GM18909 (cell line): ENCODE data around the gene IL2RG.
A peak's percentile ranks its signal among the peaks of the same experiment; 100 is the strongest.

ENCODE experiments used
- ATAC-seq: cut with Tn5 transposase; IDR thresholded peaks from one replicate; pipeline ENCODE4 v1.9.1; 2021; ENCODE audit warnings: mild to moderate bottlenecking; ENCODE audit not compliant: unreplicated experiment, poor library complexity

The IL2RG gene

DNA sequence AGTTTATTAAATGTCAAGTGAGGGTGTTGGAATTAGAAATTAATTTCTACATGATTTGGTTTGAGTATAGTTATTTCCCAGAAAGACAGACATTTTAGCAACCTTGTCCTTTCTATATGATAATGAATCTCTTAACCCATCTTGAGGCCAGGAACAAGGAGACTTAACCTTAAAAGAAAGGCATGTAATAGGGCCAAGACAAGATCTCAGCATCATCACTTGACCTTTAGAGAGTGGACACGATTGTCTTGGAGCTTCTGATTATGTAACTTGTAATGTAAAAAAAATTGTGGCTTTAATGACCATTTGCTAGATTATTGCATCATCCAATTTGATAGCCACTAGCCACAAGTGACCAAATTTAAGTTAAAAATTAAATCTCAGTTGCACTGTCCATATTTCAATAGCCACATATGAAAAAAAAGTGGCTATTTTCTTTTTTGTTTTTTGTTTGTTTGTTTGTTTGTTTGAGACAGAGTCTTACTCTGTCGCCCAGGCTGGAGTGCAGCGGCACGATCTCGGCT lies 29.2 kb downstream of the IL2RG start:
- ATAC-seq: no peak

DNA sequence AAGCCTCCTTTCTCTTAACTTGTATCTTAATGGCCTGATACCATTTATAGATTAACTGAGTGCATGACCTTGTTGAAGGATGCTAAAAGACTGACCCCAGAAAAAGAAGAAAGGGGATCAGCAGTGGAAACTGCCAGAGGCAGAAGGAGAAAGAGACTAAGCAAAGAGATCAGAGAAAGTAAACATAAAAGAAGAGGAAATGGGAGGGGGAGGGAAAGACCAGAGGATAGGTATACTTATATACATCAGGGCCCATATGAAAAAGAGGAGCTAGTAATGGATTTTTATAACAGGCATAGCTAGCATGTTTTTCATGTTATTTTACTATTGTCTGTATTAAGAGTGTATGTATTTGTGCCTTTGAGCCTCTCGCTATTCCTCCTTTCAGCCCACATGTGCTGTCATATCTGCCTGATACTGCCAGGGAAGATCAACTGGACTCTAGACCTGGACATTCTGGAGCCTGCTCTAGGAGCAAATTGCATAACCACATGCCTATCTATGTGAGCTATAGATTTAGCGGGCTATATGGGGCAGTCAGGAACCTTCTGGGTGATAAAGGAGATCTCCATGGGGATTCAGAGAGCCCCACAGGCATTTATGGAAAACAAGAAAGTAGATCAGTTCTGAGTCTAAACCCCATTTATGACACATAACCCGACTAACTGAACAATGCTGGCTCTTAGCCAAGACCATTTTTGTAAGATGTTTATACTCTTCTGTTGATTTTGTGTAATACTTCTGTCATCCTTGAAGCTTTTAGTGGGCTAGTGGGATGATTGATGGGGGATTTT lies 29.9 kb downstream of the IL2RG start:
- ATAC-seq: no peak

DNA sequence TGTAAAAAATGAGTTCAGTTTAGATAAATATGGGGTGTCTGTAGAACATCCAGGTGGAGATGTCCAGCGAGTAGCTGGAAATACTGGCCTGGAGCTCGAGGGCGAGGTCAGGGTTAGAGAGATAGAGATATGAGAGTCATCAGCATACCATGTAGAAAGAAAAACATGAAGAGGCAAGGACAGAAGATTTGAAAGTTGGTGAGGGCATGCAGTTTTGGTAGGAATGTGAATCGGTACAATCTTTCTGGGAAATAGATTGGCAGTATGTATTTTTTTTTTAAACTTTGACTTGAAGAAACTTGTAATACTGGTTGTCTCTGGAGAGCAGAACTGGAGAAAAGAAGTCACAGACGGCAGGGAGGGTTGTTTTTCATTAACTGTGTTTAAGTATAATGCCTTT lies 40.8 kb downstream of the IL2RG start:
- ATAC-seq: no peak

DNA sequence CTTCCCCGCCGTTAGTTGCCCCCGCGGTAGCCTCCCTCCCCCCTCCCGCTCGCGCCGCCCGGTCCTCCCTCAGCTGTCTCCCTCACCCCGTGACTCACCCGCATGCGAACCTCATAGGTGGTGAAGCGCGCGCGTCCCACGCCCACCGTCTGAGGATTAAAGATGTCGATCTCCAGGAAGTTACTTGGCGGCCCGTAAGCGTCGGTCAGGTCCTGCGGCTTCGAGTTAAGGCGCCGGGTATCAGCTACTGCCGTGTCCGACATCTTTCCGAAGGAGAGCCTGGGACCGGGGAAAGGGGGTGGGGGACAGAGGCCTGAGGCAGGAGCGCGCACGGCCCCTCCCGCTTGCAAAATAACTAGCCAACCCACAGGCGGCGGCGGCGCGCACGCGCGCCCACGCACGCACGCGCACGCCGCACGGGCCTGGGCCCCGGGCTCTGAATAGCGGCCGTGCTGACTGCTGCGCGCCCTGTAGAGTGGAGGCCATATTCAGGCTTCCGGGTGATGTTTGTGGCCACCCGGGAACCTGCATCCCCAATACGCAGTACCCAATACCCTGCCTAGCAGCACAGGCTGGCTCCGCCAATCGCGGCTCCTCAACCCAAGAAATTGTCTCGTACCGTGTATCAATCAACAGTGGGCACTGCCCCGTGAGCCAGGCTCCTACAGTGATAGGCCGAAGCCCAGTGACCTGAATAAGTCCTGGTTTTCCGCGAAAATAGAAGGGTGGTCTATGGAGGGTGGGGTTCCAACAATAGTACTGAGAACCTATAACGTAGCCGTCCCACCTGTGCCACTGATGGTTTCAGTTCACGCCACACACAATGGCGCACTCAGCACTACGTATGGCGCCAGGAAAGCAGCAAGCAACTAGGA lies 43.1 kb downstream of the IL2RG start, which contains the start of gene SNX12:
Gene SNX12, minus strand, starts transcription at position 291 of the 875 bp plus-strand sequence. Its CDS starts 28 bp downstream, at position 263.
- peak; percentile 94 for ATAC-seq

DNA sequence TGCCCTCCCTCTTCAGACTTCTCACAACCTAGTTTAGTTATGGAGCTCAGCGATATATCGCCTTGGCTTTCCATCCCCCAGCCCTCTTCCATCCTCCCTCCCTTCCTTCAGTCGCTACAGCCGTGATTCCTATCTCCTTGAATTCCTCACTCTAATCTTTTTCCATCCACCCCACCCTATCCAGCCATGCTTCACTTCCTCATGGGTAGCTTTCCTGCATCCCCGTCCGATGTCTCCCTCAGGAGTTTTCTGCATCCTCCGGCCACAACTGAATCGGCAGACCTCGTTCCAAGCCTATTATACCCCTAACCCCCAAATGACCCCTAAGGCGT lies 43.7 kb downstream of the IL2RG start:
- no peak for ATAC-seq

DNA sequence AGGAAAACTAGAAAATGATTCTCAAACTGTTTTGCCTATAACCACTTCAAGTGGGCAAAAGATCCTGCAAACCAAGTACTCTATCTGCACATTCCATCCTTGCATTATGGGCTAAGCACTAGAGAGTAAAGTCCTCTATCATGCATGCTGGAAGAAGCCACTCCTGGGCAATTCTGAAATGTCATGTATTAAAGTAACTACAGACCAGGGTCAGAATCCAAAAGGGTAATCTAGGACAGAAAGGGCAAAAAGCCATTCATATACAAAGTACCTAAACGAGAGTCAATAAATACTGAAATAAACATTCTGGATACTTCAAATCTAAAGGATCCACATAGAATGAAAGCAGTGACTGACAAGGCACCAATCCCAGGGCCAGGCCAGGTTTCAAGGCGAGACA lies 44.3 kb downstream of the IL2RG start:
- no peak for ATAC-seq

DNA sequence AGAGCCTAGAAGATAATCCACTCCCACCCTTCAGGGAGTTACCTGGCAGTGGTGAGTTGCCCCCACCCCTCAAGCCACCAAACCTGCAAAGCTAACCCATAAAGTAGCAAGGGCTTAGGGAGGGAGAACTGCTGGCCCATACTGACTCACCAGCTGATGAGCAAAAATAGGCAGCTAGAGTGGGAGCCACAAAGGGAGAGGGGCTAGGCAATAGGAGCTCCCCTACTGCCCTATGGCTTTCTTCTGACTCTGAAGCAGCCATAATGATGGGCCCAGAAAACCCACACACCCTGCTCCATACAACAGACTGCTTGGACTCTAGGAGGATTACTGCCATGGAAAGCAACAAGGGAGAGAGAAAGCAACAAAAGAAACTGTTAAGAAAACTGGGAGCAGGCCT lies 51.2 kb downstream of the IL2RG start:
- no peak for ATAC-seq

DNA sequence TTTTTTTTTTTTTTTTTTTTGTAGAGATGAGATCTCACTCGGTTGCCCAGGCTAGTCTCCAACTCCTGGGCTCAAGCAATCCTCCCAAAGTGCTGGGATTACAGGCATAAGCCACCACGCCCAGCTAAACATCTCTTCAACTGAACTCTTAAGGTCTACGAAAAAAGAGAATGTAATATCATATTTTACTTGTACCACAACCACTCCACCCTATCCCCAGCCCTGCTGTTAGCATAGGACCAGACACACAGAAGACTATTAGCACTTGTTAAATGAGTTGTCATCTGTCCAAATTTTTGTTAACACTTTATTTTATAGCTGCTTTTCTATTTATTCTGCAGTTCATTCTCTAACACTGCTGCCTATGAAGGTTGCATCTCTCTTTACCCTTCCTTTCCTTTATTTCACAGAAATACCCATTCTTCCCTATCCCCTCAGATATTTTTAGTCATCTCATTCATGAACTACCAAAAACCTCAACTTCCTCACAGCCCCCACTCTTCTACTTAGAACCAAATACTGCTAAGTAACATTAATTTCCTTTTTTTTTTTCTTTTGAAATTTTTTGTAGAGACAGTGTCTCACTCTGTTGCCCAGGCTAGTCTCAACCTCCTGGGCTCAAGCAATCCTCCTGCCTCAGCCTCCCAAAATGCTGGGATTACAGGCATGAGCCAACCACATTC lies 53.4 kb downstream of the IL2RG start:
- ATAC-seq: no peak
